Ishikawa (cell line): ENCODE measurements around the gene MRM2.

ENCODE experiments used
- CEBPB ChIP-seq: IDR thresholded peaks from 2 replicates; pipeline ENCODE4 v1.6.1; 2012
- CREB1 ChIP-seq: IDR thresholded peaks from 2 replicates; pipeline ENCODE4 v1.6.1; 2012; ENCODE audit warnings: low read depth
- EGR1 ChIP-seq: IDR thresholded peaks from 2 replicates; pipeline ENCODE4 v1.6.1; 2012
- EP300 ChIP-seq: IDR thresholded peaks from 2 replicates; pipeline ENCODE4 v1.6.1; 2012; ENCODE audit warnings: borderline replicate concordance
- FOXM1 ChIP-seq: IDR thresholded peaks from 2 replicates; pipeline ENCODE4 v1.6.1; 2012; ENCODE audit warnings: low read depth, borderline replicate concordance
- NFIC ChIP-seq: IDR thresholded peaks from 2 replicates; pipeline ENCODE4 v1.6.1; 2012
- RAD21 ChIP-seq: IDR thresholded peaks from 2 replicates; pipeline ENCODE4 v1.6.1; 2012; ENCODE audit warnings: low read depth
- TAF1 ChIP-seq: IDR thresholded peaks from 2 replicates; pipeline ENCODE4 v1.6.1; 2012; ENCODE audit warnings: low read depth, mild to moderate bottlenecking
- TCF12 ChIP-seq: IDR thresholded peaks from 2 replicates; pipeline ENCODE4 v1.6.1; 2012; ENCODE audit warnings: low read depth
- TEAD4 ChIP-seq: IDR thresholded peaks from 2 replicates; pipeline ENCODE4 v1.6.1; 2012
- YY1 ChIP-seq: IDR thresholded peaks from 2 replicates; pipeline ENCODE4 v1.6.1; 2012; ENCODE audit warnings: low read depth
- ZBTB7A ChIP-seq: IDR thresholded peaks from 2 replicates; pipeline ENCODE4 v1.6.1; 2012; ENCODE audit warnings: low read depth
- TF ChIP-seq, protein P1 (sequence below): IDR thresholded peaks from 2 replicates; pipeline ENCODE4 v1.6.1; 2012; ENCODE audit warnings: low read depth, mild to moderate bottlenecking
- TF ChIP-seq, protein P2 (sequence below): IDR thresholded peaks from 2 replicates; pipeline ENCODE4 v1.6.1; 2012
- TF ChIP-seq, protein P3 (sequence below): IDR thresholded peaks from 2 replicates; pipeline ENCODE4 v1.6.1; 2012

Gene MRM2

DNA sequence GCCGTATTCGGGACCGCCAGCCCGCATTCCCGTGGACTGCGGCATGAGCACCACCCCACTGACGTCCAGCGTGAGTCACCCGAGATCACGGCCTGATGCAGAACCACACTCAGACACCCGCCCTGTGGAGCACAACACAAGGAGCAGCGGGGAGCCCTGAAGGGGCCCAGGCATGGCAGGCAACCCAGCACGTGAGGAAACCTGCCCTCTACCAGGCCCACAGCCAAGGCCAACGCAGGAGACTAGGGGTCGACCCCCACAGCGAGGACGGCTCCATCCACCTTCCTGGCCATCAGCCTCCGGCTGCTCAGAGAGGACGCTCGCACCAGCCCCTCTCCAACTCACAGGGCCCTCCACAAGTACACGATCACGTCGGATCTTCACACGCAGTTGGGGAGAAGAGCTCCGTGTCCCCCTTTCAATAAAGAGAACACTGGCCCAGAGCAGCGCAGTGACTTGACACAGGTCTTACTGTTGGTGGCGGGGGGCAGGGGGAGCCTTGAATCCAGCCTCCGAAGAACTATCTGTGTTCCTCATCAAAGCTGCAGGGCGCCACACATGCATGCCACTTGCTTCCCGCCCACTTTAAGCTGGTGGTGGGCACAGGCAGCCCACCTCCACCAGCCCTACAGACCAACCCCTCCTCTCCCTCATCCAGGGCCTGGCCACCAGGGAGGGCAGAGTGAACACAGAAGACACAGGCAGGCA is 31.3 kb downstream of the MRM2 start:
- no peak for TF ChIP-seq TCF12

DNA sequence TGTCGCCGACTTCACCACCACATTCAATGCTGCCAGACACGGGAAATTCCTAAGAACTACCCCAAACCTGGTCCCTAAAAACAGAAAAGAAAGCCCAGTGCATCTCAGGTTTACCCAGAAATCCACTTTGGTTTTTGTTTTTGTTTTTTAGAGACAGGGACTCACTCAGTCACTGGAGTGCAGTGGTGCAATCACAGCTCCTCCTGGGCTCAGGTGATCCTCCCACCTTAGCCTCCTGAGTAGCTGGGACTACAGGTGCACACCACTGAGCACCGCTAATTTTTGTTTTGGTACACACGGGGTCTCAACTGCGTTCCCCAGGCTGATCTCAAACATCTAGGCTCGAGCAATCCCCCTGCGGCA is 32.1 kb downstream of the MRM2 start:
- no peak for TF ChIP-seq EP300
- TF ChIP-seq NFIC = no peak
- no peak for TF ChIP-seq ZBTB7A
- TF ChIP-seq TCF12 = no peak
- no peak for TF ChIP-seq RAD21
- no peak for TF ChIP-seq TEAD4
- TF ChIP-seq CREB1 = no peak
- TF ChIP-seq, protein P1, sequence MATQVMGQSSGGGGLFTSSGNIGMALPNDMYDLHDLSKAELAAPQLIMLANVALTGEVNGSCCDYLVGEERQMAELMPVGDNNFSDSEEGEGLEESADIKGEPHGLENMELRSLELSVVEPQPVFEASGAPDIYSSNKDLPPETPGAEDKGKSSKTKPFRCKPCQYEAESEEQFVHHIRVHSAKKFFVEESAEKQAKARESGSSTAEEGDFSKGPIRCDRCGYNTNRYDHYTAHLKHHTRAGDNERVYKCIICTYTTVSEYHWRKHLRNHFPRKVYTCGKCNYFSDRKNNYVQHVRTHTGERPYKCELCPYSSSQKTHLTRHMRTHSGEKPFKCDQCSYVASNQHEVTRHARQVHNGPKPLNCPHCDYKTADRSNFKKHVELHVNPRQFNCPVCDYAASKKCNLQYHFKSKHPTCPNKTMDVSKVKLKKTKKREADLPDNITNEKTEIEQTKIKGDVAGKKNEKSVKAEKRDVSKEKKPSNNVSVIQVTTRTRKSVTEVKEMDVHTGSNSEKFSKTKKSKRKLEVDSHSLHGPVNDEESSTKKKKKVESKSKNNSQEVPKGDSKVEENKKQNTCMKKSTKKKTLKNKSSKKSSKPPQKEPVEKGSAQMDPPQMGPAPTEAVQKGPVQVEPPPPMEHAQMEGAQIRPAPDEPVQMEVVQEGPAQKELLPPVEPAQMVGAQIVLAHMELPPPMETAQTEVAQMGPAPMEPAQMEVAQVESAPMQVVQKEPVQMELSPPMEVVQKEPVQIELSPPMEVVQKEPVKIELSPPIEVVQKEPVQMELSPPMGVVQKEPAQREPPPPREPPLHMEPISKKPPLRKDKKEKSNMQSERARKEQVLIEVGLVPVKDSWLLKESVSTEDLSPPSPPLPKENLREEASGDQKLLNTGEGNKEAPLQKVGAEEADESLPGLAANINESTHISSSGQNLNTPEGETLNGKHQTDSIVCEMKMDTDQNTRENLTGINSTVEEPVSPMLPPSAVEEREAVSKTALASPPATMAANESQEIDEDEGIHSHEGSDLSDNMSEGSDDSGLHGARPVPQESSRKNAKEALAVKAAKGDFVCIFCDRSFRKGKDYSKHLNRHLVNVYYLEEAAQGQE = no peak
- TF ChIP-seq, protein P2, sequence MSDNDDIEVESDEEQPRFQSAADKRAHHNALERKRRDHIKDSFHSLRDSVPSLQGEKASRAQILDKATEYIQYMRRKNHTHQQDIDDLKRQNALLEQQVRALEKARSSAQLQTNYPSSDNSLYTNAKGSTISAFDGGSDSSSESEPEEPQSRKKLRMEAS = no peak

DNA sequence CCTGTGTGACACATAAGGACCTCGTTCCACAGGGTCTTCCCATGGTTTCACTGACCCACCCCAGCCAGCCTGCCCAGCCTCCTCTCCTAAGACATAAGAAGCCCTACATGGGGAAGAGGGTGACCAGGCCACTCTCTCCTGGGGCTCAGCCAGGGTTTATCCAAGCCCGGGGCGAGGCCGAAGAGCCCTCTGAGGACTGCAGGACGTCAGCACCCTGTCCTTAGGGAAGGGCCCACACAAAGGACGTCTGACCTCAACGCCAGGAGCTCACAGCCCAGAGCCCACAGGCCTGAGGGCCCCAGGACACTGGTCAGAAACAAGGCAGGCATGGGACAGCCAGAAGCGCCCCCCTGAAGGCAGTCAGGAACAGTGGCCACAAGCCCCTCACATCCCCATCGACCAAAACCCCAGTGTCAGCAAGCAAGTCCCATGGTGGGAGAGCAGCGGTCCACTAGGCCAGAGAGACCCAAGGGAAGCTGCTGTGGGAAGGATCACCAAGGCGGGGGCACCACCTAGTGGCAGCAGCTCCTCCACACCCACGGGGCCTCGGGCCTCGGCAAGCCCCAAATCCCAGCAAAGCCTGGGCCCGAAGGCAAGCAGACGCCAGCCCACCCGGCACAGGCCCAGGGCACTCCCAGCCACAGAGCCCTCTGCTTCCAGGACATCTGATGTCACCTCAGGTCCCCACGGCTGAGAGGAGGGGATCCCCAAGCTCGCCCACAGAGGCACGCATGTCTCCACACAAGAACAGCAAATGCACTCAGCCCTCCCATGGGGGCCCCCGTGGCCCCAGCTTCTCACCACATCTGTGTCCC is 32.7 kb downstream of the MRM2 start:
- TF ChIP-seq, protein P2 = no peak
- no peak for TF ChIP-seq TAF1
- TF ChIP-seq RAD21 = peak; percentile 69
- TF ChIP-seq CEBPB = no peak
- no peak for TF ChIP-seq TCF12
- no peak for TF ChIP-seq ZBTB7A

DNA sequence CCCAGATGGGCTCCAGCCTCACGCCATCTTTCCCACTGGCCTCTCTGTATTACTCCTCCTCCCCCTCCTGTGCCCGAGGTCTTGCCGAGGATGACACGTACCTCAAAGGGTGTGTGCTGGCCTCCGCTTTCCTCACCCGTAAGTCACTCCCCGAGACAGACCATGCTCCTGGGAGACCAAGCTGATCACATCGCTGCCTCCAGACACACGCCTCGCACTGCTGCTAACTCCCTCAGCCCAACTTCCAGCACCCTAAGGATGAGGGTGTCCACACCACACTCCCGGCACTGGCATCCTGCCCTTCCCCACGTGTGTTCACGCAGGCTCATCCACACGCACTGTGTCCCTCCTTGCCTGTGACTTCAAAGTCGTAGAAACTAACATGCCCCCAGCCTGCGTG is 33.3 kb downstream of the MRM2 start:
- TF ChIP-seq FOXM1 (no peak), RAD21 (no peak), TCF12 (no peak), NFIC (no peak), YY1 (no peak), CEBPB (no peak), EP300 (no peak)
- TF ChIP-seq, protein P2 = no peak
- TF ChIP-seq, protein P1 = no peak

DNA sequence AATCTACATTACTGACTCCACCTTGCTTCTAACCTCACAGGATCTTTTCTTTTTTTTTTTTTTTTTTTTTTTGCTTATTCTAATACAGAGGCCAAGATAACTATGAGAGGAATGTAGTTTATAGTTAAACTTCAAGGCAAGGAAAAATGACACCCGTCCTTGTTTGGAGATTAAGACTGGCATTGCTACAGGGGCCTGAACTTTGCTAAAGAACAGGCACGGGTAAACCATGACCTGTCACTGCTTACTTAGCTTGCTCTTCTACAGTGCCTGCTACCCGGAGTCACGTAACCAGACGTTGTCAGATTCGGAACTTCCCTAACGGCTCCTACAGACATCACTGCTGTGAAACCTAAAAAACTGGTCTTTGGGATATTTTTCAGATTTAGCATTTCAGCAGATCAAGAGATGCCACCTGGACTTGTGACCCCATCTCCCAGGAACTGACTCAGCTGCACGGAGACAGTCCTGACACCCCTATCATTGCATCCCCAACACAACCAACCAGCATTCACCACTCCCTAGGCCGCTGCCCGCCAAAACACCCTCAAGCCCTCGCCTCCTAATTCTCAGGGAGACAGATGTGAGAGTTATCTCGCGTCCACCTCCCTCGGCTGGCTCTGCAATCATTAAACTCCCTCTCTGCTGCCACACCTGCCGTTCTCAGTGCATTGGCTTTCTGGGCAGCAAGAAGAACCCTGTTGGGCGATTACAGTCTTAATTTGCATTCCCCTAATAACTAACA is 36.8 kb downstream of the MRM2 start:
- no peak for TF ChIP-seq TEAD4
- no peak for TF ChIP-seq CEBPB
- TF ChIP-seq RAD21 = no peak
- no peak for TF ChIP-seq FOXM1
- no peak for TF ChIP-seq CREB1
- TF ChIP-seq, protein P3, sequence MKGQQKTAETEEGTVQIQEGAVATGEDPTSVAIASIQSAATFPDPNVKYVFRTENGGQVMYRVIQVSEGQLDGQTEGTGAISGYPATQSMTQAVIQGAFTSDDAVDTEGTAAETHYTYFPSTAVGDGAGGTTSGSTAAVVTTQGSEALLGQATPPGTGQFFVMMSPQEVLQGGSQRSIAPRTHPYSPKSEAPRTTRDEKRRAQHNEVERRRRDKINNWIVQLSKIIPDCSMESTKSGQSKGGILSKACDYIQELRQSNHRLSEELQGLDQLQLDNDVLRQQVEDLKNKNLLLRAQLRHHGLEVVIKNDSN = no peak
- no peak for TF ChIP-seq ZBTB7A
- no peak for TF ChIP-seq EGR1
- TF ChIP-seq YY1 = no peak
- no peak for TF ChIP-seq TCF12
- TF ChIP-seq NFIC = no peak
- TF ChIP-seq, protein P1 = no peak
- TF ChIP-seq, protein P2 = no peak
